ENCODE measurements around the gene RDH5. TPM values are rescaled to one million over a fixed set of nuclear protein-coding genes. Genes with fewer than 3 reads are reported as not detected.

RDH5 gene
- total RNA-seq, 3 donors from 2014 or later: 18.9 to 90.9 (median 21.6) TPM

- intact Hi-C loops (cut with DNase I; ENCODE audit: low total_unique reads): no loop called here
- peaks cover 3 to 4% of the 10 kb centered on the region in 2 donors for H3K4me1 ChIP-seq
- TF ChIP-seq CTCF (IDR thresholded peaks at IDR 0.05) (no peak), POLR2A (IDR thresholded peaks at IDR 0.05) (no peak), POLR2AphosphoS5 (IDR thresholded peaks at IDR 0.05) (no peak)
- no peaks in the 10 kb centered on the region for H3K27me3 ChIP-seq
- peak overlapping the region in 1 of 2 donors; percentile 14 for H3K27ac ChIP-seq
- H3K4me3 ChIP-seq: no peak overlapping the region
- no peaks in the 10 kb centered on the region for H3K36me3 ChIP-seq
- H3K9me3 ChIP-seq: no peaks in the 10 kb centered on the region
- DNase-seq (ENCODE audit: low spot score in 2 of 2): no peak
Observed at GRCh38 chr12:55711786-55712553, 8.2 kb upstream of the RDH5 start.

DNA sequence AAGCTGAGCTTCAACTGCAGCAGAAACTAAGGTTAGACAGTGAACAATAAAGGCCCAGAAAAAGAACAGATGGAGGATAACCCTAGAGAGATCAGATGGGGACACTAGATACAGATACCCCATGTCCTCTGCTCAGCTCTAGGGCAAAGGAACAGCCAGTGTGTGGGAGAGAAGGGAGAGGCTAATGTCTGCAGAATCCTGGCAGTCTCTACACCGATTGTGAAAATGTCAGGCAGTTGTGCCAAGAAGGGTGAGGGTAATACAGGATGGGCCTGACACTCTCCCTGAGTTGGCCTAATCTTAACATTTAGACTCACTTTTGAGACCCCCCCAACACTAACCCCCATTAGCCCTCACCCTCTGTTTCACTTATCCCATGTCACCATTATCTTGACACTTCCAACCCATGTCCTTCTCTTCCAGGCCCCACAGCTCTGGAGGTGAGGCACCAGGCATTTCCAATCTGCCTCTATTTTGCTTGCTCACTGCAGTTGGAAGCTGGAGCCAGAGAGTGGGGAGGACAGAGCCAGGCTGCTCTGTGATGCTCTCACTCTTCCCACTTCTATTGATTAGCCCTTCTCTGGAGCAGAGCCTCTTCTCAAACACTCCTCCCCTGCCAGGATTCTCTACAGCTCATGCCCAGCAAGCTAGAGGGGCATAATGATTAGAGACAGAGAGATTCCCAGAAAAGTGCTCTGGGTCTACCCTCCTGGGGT, 7.3 kb upstream of the RDH5 start:
- Histone ChIP-seq H3K36me3 (no peaks in the 10 kb centered on the region), H3K4me1 (peaks cover 5 to 12% of the 10 kb centered on the region in 2 donors), H3K9me3 (no peaks in the 10 kb centered on the region), H3K27ac (peak overlapping the region in 1 of 2 donors; percentile 14), H3K27me3 (no peaks in the 10 kb centered on the region), H3K4me3 (no peak overlapping the region)
- intact Hi-C loops (cut with DNase I; ENCODE audit: low total_unique reads): no loop called here
- no peak for TF ChIP-seq POLR2A (IDR thresholded peaks at IDR 0.05)
- TF ChIP-seq POLR2AphosphoS5 (IDR thresholded peaks at IDR 0.05): no peak
- no peak for TF ChIP-seq CTCF (IDR thresholded peaks at IDR 0.05)
- no peak for DNase-seq (ENCODE audit: low spot score in 2 of 2)

GRCh38 chr12:55713721-55714120, 6.5 kb upstream of the RDH5 start:
- TF ChIP-seq CTCF (IDR thresholded peaks at IDR 0.05) (no peak), POLR2A (IDR thresholded peaks at IDR 0.05) (no peak), POLR2AphosphoS5 (IDR thresholded peaks at IDR 0.05) (no peak)
- no peak for DNase-seq (ENCODE audit: low spot score in 2 of 2)
- intact Hi-C loops (cut with DNase I; ENCODE audit: low total_unique reads): no loop called here
- H3K4me3 ChIP-seq: no peak overlapping the region
- no peaks in the 10 kb centered on the region for H3K36me3 ChIP-seq
- no peak overlapping the region for H3K27ac ChIP-seq
- peaks cover 8 to 14% of the 10 kb centered on the region in 2 donors for H3K4me1 ChIP-seq
- no peaks in the 10 kb centered on the region for H3K9me3 ChIP-seq
- no peaks in the 10 kb centered on the region for H3K27me3 ChIP-seq

GRCh38 chr12:55715169-55715764, 4.9 kb upstream of the RDH5 start:
- Histone ChIP-seq H3K27me3 (no peaks in the 10 kb centered on the region), H3K4me1 (peaks cover 12 to 23% of the 10 kb centered on the region in 2 donors), H3K27ac (peak overlapping the region; percentile 96 to 97), H3K4me3 (peak overlapping the region; percentile 76 to 79 (median 78)), H3K9me3 (no peaks in the 10 kb centered on the region), H3K36me3 (no peaks in the 10 kb centered on the region)
- TF ChIP-seq POLR2AphosphoS5 (IDR thresholded peaks at IDR 0.05) (no peak), POLR2A (IDR thresholded peaks at IDR 0.05) (no peak), CTCF (IDR thresholded peaks at IDR 0.05) (no peak)
- intact Hi-C loops (cut with DNase I; ENCODE audit: low total_unique reads): no loop called here
- DNase-seq (ENCODE audit: low spot score in 2 of 2): no peak
